Measurements from ENCODE around the gene HABP4. TPM values are rescaled to one million over a fixed set of nuclear protein-coding genes. Genes with fewer than 3 reads are reported as not detected.

HABP4 gene
- total RNA-seq (32.8 and 41.0 TPM in 2 replicates), polyA plus RNA-seq (69.6 and 71.2 TPM in 2 replicates)

DNA sequence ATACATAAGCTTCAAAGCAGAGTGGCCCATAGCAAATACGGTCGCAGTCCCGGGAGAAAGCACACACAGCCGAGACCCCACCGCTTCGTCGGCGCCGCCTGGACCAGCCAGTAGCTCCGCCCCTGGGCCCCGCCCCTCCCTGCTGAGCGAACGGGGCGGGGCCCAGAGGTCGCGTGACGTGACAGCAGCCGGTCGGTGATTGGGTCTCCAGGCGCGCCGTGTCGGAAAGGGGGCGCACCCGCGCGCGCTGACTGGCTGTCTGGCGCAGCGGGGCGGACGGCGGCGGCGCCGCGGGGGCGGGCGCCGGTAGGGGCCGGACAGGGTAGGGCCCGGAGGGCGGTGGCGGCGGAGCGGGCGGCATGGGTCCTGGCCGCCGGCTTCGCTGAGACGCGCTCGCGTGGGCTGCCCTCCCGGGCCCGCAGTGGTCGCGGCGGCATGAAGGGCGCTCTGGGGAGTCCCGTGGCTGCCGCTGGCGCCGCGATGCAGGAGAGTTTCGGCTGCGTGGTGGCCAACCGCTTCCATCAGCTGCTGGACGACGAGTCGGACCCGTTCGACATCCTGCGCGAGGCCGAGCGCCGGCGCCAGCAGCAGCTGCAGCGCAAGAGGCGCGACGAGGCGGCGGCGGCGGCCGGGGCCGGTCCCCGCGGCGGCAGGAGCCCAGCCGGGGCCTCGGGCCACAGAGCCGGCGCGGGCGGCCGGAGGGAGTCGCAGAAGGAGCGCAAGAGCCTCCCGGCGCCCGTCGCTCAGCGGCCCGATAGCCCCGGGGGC lies at the start of gene HABP4:
HABP4 (plus strand) TSS at position 325 of the 768 bp plus-strand sequence; CDS start at position 436, 111 bp downstream.
- peak within 1 kb of the TSS; percentile 97 for H3K4me3 ChIP-seq
- peaks cover 9% of the 10 kb centered on the region for H3K4me1 ChIP-seq (ENCODE audit: low read depth)
- H3K36me3 ChIP-seq, result no peaks in the 10 kb centered on the region
- peak; percentile 96 to 99 for DNase-seq (ENCODE audit: low read depth in 1 of 2, low spot score in 1 of 2)
- H3K9me3 ChIP-seq (ENCODE audit: low read depth), result no peaks in the 10 kb centered on the region
- peak within 1 kb of the TSS; percentile 89 for H3K27ac ChIP-seq
- TF ChIP-seq, protein P1, sequence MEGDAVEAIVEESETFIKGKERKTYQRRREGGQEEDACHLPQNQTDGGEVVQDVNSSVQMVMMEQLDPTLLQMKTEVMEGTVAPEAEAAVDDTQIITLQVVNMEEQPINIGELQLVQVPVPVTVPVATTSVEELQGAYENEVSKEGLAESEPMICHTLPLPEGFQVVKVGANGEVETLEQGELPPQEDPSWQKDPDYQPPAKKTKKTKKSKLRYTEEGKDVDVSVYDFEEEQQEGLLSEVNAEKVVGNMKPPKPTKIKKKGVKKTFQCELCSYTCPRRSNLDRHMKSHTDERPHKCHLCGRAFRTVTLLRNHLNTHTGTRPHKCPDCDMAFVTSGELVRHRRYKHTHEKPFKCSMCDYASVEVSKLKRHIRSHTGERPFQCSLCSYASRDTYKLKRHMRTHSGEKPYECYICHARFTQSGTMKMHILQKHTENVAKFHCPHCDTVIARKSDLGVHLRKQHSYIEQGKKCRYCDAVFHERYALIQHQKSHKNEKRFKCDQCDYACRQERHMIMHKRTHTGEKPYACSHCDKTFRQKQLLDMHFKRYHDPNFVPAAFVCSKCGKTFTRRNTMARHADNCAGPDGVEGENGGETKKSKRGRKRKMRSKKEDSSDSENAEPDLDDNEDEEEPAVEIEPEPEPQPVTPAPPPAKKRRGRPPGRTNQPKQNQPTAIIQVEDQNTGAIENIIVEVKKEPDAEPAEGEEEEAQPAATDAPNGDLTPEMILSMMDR (IDR thresholded peaks at IDR 0.05; ENCODE audit: low read depth, low read length), result no peak
- H3K27me3 ChIP-seq, result no peaks in the 10 kb centered on the region

- TF ChIP-seq, protein P1 (IDR thresholded peaks at IDR 0.05; ENCODE audit: low read depth, low read length), result no peak
- H3K4me3 ChIP-seq, result no peak overlapping the region
Observed at GRCh38 chr9:96408409-96409280, 41.3 kb upstream of the HABP4 start.

DNA sequence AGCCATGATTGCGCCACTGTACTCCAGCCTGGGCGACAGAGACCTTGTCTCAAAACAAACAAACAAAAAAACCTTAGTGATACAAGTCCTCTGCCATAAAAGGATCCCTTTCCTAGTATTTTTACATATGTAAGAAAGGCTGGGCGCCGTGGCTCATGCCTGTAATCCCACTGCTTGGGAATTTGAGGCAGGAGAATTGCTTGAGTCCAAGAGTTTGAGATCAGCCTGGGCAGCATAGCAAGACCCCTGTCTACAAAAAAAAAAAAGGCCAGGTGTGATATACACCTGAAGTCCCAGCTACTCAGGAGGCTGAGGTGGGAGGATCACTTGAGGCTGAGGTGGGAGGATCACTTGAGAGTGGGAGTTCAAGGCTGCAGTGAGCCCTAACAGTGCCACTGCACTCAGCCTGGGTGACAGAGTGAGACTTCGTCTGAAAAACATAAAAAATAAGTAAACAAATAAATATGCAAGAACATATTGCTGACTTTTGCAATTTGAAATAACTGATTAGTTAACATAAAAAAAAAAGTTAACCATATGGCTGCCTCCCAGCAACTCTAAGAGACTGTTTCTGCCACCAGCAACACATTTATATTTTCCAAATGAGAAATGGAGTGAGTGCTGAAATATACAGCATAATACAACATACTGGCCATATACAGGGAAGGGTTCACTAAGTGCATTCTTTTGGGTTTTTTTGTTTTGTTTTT lies 38.7 kb upstream of the HABP4 start:
- no peak overlapping the region for H3K27ac ChIP-seq
- TF ChIP-seq, protein P1 (IDR thresholded peaks at IDR 0.05; ENCODE audit: low read depth, low read length), result no peak
- no peaks in the 10 kb centered on the region for H3K9me3 ChIP-seq (ENCODE audit: low read depth)
- no peaks in the 10 kb centered on the region for H3K4me1 ChIP-seq (ENCODE audit: low read depth)
- H3K27me3 ChIP-seq, result no peaks in the 10 kb centered on the region
- H3K4me3 ChIP-seq, result no peak overlapping the region
- DNase-seq (ENCODE audit: low read depth in 1 of 2, low spot score in 1 of 2), result no peak
- H3K36me3 ChIP-seq, result no peaks in the 10 kb centered on the region

More at GRCh38 chr9:96408409-96409280, 41.3 kb upstream of the HABP4 start:
- no peaks in the 10 kb centered on the region for H3K4me1 ChIP-seq (ENCODE audit: low read depth)
- DNase-seq (ENCODE audit: low read depth in 1 of 2, low spot score in 1 of 2), result no peak
- no peak overlapping the region for H3K27ac ChIP-seq
- H3K27me3 ChIP-seq, result no peaks in the 10 kb centered on the region
- no peaks in the 10 kb centered on the region for H3K36me3 ChIP-seq
- no peaks in the 10 kb centered on the region for H3K9me3 ChIP-seq (ENCODE audit: low read depth)

- no peaks in the 10 kb centered on the region for H3K27me3 ChIP-seq
- TF ChIP-seq, protein P1 (IDR thresholded peaks at IDR 0.05; ENCODE audit: low read depth, low read length), result no peak
- no peak overlapping the region for H3K4me3 ChIP-seq
- no peak overlapping the region for H3K27ac ChIP-seq
- DNase-seq (ENCODE audit: low read depth in 1 of 2, low spot score in 1 of 2), result no peak
- no peaks in the 10 kb centered on the region for H3K4me1 ChIP-seq (ENCODE audit: low read depth)
- no peaks in the 10 kb centered on the region for H3K9me3 ChIP-seq (ENCODE audit: low read depth)
- H3K36me3 ChIP-seq, result no peaks in the 10 kb centered on the region
Observed at GRCh38 chr9:96412174-96412913, 37.6 kb upstream of the HABP4 start.
